Stimulated activated CD4-positive, alpha-beta T cell treated with anti-CD3 and anti-CD28 coated beads, Interleukin-2, amount 100 ng/mL, for 24 hours (primary cell): ENCODE results near the gene AMHR2.
A peak's percentile ranks its signal among the peaks of the same experiment; 100 is the strongest.
"Not testable (repeated sequence)": the region's sequence is repeated elsewhere in the genome, so short reads cannot be mapped to it uniquely, and the experiment has no call there.

ENCODE experiments used
- DNase-seq, 2 donors: peaks; one replicate each; pipeline ENCODE4 v3.0.0-alpha.2; 2020

Gene AMHR2

DNA sequence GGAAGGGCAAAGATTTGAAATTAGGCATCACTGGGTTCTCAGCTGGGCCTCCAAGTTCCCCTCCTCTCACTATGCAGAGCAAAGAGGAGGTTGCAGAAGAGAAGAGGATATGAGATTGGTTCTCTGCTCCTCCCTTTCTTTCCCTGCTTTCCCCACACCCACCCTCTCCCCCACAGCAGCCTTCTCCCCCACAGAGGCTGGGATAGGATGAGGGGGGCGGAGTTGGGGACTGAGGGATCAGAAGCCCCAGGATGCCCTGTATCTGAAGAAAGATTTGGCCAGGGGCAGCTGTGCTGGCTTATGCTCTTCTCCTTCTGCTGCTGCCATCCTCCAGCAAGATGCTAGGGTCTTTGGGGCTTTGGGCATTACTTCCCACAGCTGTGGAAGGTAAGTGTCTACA is at the start of gene AMHR2:
Gene AMHR2 (plus strand): TSS at position 259 of the 400 bp plus-strand sequence. CDS start 80 bp downstream, at position 339.
- DNase-seq: no peak

- not testable (repeated sequence) for DNase-seq
Observed at GRCh38 chr12:53374277-53374676, 49.4 kb upstream of the AMHR2 start.

GRCh38 chr12:53376747-53377146 is 46.9 kb upstream of the AMHR2 start:
- DNase-seq: no peak

- DNase-seq: no peak
Observed at GRCh38 chr12:53378222-53378621, 45.4 kb upstream of the AMHR2 start.

GRCh38 chr12:53378724-53379388 is 44.8 kb upstream of the AMHR2 start:
- no peak for DNase-seq

GRCh38 chr12:53379389-53380103 is 44.1 kb upstream of the AMHR2 start:
- peak; percentile 90 to 92 for DNase-seq

DNA sequence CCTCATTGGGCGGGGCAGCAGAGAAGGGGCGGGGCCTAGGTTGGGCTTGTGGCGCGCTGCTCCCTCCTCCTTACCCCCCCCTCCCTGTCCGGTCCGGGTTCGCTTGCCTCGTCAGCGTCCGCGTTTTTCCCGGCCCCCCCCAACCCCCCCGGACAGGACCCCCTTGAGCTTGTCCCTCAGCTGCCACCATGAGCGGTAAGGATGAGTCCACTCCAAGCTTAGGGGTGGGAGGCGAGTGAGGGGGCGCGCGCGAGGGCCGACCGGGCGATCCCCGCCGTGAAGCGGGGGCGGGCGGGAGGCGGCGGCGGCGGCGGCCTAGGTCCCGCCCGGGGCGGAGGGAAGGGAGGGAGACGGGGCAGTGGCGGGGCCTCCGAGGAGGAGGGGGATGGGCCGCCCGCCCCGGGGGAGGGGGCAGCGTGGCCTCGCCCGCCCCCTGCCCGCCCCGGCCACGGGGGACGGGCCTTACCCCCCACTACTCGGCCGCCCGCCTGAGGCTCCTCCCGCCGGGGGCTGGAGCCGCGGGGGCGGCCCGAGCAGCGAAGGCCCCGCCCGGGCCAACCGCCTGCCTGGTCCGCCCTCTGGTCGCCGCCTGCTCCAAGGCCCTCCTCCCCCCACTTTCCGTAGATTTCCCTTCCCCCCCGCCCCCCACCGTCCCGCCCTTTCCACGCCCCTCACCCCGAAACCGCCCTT is 43.4 kb upstream of the AMHR2 start, which contains the start of gene SP1:
Gene SP1 (plus strand): TSS at position 73 of the 690 bp plus-strand sequence. CDS start 116 bp downstream, at position 189.
- peak; percentile 99 for DNase-seq

DNA sequence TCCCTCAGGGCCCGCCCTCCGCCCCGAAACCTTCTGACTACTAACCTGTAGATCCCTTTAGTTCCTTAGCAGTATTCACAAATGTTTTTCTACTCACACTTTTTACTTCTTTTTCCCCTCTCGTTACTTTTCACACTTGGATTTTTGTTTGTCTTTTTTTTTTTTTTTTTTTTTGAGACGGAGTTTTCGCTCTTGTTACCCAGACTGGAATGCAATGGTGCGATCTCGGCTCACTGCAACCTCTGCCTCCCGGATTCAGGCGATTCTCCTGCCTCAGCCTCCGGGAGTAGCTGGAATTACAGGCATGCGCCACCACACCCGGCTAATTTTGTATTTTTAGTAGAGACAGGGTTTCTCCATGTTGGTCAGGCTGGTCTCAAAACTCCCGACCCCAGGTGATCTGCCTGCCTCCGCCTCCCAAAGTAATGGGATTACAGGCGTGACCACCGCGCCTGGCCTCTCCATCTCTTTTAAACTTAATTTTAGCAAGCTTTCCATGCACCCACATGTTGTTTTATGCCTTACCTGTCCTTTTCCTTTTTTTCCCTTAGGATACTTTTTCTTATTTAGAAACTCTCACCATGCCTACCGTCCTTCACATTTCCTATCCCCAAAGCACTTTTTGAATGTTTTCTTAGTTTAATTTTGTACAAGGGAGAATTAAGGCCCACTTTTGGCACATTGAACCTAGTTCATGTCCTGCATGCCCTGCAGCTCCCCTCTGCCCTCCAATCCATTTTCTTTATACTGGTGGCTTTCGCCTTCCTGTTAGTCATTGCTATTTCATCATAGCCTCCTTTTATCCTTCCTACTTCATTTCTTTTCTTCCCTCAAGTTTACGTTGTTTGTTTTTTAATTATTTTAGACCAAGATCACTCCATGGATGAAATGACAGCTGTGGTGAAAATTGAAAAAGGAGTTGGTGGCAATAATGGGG is 42.6 kb upstream of the AMHR2 start:
- DNase-seq: peak in 1 of 2 donors; percentile 6

- peak in 1 of 2 donors; percentile 29 for DNase-seq
Observed at GRCh38 chr12:53381731-53382630, 41.7 kb upstream of the AMHR2 start.

- no peak for DNase-seq
Observed at GRCh38 chr12:53383258-53383657, 40.4 kb upstream of the AMHR2 start.

GRCh38 chr12:53386381-53386780 is 37.3 kb upstream of the AMHR2 start:
- not testable (repeated sequence) for DNase-seq

DNA sequence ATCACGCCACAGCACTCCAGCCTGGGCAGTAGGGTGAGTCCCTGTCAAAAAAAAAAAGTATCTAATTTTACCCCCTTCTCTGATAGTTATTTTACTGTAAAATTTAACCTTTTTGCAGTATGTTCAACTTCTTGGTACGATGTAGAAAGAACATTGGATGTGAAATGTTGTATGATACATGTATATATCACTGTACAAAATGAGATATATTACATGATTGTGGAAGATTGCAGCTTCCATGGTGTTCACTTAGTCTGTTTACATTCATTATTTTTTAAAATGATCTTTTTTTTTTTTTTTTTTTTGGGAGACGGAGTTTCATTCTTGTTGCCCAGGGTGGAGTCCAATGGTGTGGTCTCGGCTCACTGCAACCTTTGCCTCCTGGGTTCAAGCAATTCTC is 34.7 kb upstream of the AMHR2 start:
- no peak for DNase-seq

DNA sequence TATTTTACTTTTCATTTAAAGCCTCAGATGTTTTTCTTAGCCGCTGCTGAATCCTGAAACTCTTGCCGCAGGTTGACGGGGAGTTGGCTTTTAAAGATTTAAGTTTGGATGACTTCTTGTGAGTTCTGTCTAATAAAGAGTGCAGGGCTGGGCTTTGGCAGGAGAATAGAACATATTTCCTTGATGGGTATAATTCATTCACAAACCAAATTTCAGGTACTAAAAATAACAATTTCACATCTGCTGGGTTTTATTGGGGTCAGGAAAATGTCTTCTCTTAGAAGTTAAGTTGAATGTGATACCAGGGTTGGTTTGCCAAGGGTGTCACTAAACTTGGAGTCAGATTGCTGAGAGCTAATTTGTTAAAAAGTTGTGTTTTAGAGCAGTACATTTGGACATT is 34.0 kb upstream of the AMHR2 start:
- DNase-seq: no peak

DNA sequence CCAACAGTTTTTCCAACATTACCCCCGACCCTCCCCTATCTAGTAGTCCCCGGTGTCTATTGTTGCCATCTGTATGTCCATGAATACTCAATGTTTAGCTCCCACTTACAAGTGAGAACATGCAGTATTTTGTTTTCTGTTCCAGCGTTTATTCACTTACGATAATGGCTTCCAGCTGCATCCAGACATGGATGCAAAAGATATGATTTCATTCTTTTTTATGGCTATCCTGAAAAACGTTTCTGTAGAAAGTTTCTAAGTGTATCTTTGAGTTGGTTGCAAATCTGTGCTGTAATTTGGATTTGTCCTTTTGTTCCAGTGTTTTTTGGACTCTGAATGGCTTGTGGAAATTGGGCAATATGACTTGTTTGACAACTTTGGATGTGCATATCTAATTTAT is 31.9 kb upstream of the AMHR2 start:
- DNase-seq: no peak

DNA sequence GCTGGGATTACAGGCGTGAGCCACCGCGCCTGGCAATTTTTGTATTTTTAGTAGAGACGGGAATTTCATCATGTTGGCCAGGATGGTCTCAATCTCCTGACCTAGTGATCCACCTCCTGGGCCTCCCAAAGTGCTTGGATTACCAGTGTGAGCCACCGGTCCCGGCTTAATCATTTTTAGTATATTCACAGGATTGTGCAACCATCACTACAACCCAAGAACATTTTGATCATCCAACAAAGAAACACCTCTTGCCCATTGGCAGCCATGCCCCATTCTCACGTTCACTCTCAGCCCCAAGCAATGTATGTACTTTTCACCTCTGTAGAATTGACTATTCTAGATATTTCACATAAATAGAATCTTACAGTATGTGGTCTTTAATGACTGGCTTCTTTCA is 23.8 kb upstream of the AMHR2 start:
- no peak for DNase-seq

DNA sequence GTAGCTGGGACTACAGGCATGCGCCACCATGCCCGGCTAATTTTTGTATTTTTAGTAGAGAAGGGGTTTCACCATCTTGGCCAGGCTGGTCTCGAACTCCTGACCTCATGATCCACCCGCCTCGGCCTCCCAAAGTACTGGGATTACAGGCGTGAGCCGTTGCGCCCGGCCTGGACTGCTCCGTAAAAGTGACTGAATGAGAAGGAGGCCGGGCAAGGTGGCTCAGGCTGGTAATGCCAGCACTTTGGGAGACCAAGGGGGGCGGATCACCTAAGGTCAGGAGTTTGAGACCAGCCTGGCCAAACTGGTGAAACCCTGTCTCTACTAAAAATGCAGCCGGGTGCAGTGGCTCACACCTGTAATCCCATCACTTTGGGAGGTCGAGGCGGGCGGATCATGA is 21.3 kb upstream of the AMHR2 start:
- DNase-seq: not testable (repeated sequence)

GRCh38 chr12:53402871-53403270 is 20.8 kb upstream of the AMHR2 start:
- no peak for DNase-seq

- DNase-seq: no peak
Observed at GRCh38 chr12:53410951-53411350, 12.7 kb upstream of the AMHR2 start.

GRCh38 chr12:53413485-53414204 is 10.0 kb upstream of the AMHR2 start:
- no peak for DNase-seq

DNA sequence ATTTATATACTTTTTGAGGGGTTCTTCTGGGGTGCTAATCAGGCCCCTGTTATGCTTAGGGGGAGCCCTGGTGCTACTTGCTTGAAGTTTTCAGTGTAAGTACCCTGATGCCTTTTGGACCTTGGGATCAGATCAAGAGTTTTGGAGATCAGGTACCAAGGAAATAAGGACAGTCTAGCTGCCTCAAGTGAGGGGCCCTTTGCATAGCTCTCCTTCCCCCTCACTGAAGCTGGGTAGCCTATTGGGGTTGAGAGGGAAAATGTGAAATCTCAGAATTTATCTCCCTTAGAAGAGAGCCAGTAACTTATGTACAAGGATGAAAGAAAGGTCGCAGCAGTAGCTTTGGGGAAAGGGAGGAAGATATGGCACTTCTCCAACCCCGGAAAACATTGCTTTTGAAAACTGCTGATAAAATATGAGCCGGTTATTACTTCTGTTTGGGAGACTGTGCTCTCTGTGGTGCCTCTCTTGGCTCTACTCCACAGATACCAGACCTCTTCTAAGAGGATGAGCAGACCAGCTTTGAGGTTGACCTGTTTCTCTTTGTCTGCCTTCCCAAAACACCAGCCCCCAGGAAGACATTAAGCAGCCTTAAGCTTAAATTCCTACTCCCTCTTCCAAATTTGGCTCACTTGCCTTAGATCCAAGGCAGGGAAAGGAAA is 8.8 kb upstream of the AMHR2 start:
- no peak for DNase-seq
